ENCODE data around the gene SNUPN.

Gene SNUPN

DNA sequence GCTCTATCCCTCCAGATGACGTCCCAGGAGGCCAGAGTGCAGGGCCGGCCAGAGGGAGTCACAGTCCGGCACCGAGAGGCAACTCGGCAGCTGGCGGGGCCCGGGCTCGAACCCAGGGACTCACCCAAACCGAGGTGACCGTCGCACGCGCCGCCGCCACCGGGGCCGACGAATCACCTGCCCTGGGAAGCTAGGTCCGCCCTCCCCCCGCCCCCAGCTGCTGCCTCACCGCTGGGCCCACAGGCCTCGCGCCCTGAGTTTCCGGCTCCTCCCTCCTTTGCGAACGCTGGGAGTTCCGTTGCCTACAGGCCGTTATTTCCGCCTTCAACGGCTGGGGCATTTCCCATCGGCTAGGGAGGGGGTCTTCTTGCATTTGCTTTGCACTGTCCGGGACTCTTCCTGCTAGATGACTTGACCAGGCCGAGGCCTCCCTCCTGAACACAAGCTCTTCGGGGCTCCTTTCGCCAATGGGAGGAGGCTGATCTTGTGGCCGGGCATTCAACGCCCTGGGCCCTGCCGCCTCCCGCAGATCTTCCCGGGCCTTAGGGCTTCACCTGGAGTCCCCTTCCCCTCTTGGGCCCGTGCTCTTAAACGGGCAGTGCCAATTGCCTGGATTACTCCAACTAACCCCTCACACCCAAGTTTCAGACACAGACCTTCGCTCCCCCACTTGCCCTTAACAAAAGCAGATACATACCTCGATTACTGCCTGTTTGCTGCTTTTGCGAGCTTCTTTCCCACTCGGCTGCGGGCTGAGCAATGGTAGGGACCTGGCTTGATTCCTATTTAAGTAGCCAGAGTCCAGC lies at the start of gene SNUPN:
SNUPN (minus strand) TSS at position 184 of the 806 bp plus-strand sequence. CDS start 4,674 bp downstream, outside the sequence.
- in situ Hi-C loops (cut with HindIII; ENCODE audit: low pct_ligation_motif_present, low sequenced_read_pairs) = no loop called here
- TF ChIP-seq, protein P1, sequence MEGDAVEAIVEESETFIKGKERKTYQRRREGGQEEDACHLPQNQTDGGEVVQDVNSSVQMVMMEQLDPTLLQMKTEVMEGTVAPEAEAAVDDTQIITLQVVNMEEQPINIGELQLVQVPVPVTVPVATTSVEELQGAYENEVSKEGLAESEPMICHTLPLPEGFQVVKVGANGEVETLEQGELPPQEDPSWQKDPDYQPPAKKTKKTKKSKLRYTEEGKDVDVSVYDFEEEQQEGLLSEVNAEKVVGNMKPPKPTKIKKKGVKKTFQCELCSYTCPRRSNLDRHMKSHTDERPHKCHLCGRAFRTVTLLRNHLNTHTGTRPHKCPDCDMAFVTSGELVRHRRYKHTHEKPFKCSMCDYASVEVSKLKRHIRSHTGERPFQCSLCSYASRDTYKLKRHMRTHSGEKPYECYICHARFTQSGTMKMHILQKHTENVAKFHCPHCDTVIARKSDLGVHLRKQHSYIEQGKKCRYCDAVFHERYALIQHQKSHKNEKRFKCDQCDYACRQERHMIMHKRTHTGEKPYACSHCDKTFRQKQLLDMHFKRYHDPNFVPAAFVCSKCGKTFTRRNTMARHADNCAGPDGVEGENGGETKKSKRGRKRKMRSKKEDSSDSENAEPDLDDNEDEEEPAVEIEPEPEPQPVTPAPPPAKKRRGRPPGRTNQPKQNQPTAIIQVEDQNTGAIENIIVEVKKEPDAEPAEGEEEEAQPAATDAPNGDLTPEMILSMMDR (IDR thresholded peaks at IDR 0.05; ENCODE audit: low read depth, low read length, missing control alignments) = no peak
- peak; percentile 85 for DNase-seq
- H3K27me3 ChIP-seq (replicated peaks) = no peaks in the 10 kb centered on the region
- peak within 1 kb of the TSS; percentile 83 for H3K4me3 ChIP-seq (ENCODE audit: low read depth, low read length)
- peak within 1 kb of the TSS; percentile 70 for H3K27ac ChIP-seq
- H3K36me3 ChIP-seq (replicated peaks) = no peaks in the 10 kb centered on the region

DNA sequence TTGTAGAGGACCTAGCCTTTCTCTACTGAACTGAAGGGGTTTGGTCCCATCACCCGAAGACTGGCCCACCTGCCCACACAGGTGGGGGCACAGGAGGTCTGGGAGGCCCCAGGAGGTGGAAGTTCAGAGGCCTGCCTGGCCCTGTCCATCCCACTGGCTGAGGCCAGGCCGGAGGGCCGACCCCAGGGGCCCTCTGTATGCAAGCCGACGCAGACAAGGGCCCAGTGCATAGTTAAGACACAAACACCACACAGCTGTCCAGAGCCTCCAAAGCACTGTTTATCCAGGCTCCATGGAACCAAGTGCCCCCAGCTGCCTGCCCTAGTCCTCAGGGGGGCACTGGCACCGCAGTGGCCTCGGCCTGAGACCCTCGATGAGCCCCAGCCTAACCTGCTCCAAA lies 48.8 kb upstream of the SNUPN start:
- Histone ChIP-seq H3K27ac (no peak overlapping the region), H3K27me3 (replicated peaks) (no peaks in the 10 kb centered on the region), H3K4me3 (ENCODE audit: low read depth, low read length) (no peak overlapping the region), H3K36me3 (replicated peaks) (peaks cover 11% of the 10 kb centered on the region)
- no peak for DNase-seq
- TF ChIP-seq, protein P1 (IDR thresholded peaks at IDR 0.05; ENCODE audit: low read depth, low read length, missing control alignments) = no peak
- in situ Hi-C loops (cut with HindIII; ENCODE audit: low pct_ligation_motif_present, low sequenced_read_pairs) = no loop called here

DNA sequence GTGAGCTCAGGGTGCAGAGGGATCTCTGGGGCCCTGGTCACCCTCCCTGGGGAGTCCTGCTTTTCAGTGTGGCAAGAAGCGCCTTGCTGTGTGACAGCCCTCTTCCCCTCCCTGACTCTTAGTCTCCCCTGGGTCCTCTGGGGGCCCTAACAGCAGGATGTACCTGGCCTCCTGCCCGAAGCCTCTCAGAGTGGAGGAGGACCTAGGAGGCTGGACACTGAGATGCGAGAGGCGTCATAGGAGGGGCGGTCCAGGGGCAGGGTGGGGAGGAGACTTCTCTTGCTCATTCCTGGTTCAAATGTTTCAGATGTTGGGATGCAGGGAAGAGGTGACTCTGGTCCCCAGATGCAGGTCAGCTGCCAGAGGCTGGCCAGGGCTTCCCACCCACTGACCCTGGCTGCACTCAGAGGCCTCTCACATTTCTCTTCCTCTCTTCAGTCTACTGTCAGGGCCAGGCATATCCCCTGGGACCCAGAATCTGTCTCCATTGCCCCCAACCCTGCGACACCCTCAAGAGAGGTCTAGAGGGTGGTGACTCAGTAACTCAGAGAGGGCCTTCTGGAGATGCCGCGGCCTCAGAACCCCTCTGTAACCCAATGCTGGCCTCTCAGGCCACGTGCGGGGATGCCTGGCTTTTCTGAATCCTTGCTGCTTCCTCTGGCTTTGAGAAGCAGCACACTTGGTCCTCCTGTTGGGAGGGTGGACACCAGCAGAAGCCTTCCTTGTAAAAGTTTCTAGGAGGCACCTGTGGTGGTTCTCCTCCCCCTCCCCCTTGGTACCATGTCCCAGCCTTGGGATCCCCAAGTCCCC lies 48.1 kb upstream of the SNUPN start:
- in situ Hi-C loops (cut with HindIII; ENCODE audit: low pct_ligation_motif_present, low sequenced_read_pairs) = no loop called here
- DNase-seq = peak; percentile 83
- no peak overlapping the region for H3K4me3 ChIP-seq (ENCODE audit: low read depth, low read length)
- no peaks in the 10 kb centered on the region for H3K27me3 ChIP-seq (replicated peaks)
- peaks cover 11% of the 10 kb centered on the region for H3K36me3 ChIP-seq (replicated peaks)
- TF ChIP-seq, protein P1 (IDR thresholded peaks at IDR 0.05; ENCODE audit: low read depth, low read length, missing control alignments) = no peak
- H3K27ac ChIP-seq = peak overlapping the region; percentile 99

DNA sequence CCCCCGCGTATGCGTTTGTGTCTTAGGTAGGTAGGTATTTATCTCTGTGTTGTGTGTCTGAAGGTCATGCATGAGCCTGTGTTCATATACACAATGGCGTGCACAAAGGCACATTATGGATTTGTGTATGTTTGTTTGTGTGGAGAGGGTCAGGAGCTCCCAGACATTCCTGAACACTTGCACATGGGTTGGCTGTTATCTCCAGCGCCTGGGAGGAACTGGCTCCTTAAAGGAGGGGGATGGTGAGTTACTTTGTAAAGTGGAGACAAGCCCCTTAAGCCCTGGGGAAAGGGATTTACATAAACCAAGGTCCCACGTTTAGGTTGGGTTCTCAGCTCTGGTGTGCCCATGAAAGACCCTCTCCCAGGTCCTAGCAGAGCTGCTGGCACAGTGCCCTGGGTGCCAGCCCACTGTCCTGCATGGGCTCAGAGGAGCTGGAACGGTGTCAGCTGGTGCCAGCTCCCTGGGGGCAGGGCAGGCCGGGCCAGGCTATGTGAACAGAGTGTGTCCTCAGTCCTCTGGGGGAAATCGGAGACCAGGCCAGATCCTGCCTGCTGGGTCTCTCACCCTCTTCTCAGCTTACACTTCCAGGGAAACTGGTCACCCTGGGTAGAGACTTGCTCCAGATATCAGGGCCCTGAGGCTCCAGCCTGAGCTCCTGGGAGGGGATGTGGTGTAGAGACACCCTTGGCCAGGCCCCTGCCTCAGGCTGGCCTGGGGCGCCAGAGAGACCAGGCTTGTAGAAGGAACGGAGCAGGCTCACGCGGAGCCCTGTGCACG lies 47.3 kb upstream of the SNUPN start:
- peak; percentile 91 for DNase-seq
- peaks cover 11% of the 10 kb centered on the region for H3K36me3 ChIP-seq (replicated peaks)
- H3K27ac ChIP-seq = peak overlapping the region; percentile 99
- in situ Hi-C loops (cut with HindIII; ENCODE audit: low pct_ligation_motif_present, low sequenced_read_pairs) = no loop called here
- TF ChIP-seq, protein P1 (IDR thresholded peaks at IDR 0.05; ENCODE audit: low read depth, low read length, missing control alignments) = no peak
- no peaks in the 10 kb centered on the region for H3K27me3 ChIP-seq (replicated peaks)
- no peak overlapping the region for H3K4me3 ChIP-seq (ENCODE audit: low read depth, low read length)

DNA sequence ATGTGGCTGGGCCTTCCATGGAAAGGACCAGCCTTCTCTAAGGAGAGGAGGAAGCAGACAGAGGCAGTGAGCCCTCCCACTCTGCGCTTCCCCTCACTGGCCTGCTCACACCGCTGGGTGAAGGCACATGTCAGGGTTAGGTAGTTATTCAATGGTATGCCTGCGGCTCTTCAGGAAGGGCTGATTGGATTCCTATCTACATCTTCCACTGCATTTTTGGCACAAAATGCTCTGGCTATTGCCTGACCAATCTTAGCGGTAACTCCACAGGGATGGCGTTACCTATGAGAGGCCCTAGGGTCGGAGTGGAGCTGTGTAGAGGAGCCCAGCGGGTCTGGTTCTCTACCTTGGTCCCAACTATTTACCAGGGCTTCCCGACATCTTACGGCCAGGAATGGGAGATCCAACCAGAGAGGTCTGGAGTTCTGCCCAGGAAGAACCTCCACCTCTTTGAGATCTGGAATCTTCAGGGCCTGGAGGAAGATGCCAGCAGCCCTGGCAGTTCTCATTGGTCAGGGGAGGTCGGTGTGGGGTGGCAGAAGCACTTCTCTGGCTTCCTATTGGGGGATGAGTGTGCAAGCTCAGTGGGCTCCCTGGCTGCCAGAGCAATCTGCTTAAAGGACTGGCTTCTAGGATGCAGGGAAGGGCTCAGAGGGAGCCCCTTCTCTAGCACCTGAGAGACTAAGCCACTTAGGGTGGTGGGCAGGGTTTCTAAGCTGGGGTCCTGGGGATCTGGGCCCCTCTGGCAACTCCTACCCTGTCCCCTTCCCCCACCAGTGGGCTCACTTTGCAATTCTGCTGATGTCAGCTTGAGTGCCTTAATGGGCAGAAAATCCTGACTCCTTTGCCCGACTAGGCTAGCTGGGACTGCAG lies 46.4 kb upstream of the SNUPN start:
- Histone ChIP-seq H3K27ac (peak overlapping the region; percentile 99), H3K4me3 (ENCODE audit: low read depth, low read length) (no peak overlapping the region), H3K27me3 (replicated peaks) (no peaks in the 10 kb centered on the region), H3K36me3 (replicated peaks) (peaks cover 10% of the 10 kb centered on the region)
- DNase-seq = no peak
- TF ChIP-seq, protein P1 (IDR thresholded peaks at IDR 0.05; ENCODE audit: low read depth, low read length, missing control alignments) = no peak
- in situ Hi-C loops (cut with HindIII; ENCODE audit: low pct_ligation_motif_present, low sequenced_read_pairs) = no loop called here
